UCSD-AML1 (cell line): ENCODE measurements around the gene SLC8A2.
"Not testable (repeated sequence)": the region's sequence is repeated elsewhere in the genome, so short reads cannot be mapped to it uniquely, and the experiment has no call there.

ENCODE experiments used
- DNase-seq: peaks from one replicate; lab custom pipeline; 2025; ENCODE audit not compliant: unreplicated experiment; lab: John Stamatoyannopoulos, UW

SLC8A2 gene

GRCh38 chr19:47487551-47488515 lies 16.1 kb upstream of the SLC8A2 start:
- no peak for DNase-seq

GRCh38 chr19:47486900-47487299 lies 15.2 kb upstream of the SLC8A2 start:
- peak; percentile 45 for DNase-seq

DNA sequence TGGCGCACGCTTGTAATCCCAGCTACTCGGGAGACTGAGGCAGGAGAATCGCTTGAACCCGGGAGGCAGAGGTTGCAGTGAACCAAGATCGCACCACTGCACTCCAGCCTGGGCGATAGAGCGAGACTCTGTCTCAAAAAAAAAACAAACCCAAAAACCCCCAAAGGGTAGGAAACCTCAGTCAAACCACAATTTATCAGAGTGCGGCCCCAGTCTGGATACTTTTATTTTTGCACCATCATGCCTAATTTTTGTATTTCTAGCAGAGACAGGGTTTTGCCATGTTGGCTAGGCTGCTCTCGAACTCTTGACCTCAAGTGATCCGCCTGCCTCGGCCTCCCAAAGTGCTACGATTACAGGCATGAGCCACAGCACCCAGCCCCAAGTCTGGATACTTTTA lies 14.5 kb upstream of the SLC8A2 start:
- DNase-seq, result not testable (repeated sequence)

GRCh38 chr19:47485210-47485609 lies 13.5 kb upstream of the SLC8A2 start:
- DNase-seq, result no peak

DNA sequence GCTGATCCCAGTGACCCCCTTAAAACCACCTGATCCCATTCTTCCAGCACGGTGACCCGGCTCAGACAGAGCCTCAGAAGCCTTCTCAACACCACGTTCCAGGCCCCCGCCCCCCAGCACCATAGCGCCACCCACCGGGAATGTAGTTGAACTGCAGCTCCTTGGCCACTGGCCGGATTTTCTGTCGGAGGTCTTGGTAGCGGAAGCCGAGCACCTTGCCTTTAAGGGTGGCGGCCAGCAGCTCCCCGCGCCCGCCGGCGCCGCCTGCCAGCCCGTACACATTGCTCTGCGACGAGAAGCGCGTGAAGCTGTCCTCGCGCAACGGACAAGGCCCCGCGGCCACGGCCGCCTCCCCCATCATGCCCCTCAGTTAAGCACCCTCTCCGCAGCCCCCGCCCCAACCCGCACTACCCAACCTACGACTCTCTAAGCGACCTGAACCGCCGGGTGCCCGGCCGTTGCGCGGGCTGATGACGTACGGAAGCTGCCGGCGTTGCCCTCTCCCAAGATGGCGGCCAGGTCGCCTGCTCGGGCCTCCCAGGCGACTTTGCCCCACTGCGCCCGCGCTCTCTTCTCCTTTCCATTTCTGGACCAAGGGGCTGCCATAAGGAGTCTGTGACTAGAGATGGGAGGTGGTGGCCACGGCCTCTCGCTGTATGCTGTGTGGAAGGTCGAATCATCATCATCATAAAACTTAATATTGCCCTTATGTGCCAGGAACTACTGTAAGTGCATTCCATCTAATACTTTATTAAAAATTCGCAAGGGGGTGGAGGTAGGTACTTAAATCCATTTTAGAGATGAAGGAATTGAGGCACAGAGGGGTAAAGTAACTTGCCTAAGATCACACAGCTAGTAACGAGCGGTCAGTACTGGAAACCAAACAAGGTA lies 12.4 kb upstream of the SLC8A2 start, which contains the start of gene KPTN:
KPTN (minus strand) TSS at position 420 of the 891 bp plus-strand sequence; CDS start at position 361, 59 bp downstream.
- peak; percentile 94 for DNase-seq

- no peak for DNase-seq
Measured at GRCh38 chr19:47483200-47483599, 11.5 kb upstream of the SLC8A2 start.

DNA sequence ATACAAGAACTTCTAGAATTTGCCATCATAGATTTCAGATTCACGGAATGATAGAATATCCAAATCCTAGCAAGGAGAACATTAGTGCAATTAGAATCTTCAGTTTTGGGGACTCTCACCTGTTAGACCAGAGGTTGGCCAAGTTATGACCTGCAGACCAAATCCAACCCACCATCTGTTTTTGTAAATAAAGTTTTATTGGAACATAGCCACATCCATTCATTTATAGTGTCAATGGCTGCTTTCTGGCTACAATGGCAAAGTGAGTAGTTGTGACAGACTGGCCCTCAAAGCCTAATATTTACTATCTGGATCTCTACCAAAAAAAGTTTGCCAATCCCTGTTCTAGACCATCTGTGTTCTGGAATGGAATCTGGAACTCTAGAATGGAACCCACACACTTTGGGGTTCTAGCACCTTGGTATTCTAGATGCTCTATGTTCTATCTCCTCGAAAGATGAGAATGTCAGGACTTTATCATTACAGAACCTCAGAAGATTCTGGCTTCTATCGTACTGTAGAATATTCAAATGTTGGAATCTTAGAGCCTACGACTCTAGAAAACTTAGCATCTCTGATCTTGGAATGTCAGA lies 9.9 kb upstream of the SLC8A2 start:
- DNase-seq, result no peak

DNA sequence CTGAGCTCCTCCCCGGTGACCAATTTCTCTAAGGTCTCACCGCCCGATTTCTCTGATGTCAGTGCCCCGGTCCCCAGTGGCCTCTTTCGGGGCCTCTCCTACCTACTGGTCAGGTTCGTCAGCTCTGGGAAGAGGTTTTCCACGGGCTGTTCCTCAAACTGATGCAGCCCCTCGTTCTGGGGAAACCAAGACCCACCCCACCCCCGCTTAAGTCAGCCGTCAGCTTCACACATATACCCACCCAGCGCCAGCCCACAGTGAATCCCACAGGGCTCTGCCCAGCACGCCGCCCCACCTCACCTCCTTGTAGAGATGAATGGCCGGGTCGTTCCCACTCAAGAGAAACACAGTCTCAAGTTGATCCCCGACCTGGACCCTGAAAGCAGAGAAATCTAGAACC lies 9.0 kb upstream of the SLC8A2 start:
- DNase-seq, result no peak

GRCh38 chr19:47479701-47480503 lies 8.2 kb upstream of the SLC8A2 start:
- no peak for DNase-seq

GRCh38 chr19:47476438-47476972 lies 4.8 kb upstream of the SLC8A2 start:
- DNase-seq, result no peak

DNA sequence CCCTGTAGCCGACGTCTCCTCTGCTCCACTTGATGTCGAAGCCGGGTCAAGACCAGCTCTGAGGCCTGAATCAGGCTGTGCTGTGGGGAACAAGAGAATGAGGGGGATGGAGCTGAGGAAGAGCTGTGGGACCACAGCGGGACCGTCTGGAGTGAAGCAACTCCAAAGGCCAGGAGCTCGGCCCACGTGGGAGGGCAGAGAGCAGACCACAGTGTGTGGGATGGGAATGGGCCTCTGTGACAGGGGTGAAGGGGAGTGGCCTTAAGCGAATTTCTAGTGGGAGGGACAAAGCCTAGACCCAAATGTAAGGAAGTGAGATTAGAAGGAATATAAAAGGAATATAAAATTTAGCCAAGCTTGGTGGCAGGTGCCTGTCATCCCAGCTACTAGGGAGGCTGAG lies 3.8 kb upstream of the SLC8A2 start:
- no peak for DNase-seq

GRCh38 chr19:47473336-47473735 lies 1.6 kb upstream of the SLC8A2 start:
- no peak for DNase-seq

DNA sequence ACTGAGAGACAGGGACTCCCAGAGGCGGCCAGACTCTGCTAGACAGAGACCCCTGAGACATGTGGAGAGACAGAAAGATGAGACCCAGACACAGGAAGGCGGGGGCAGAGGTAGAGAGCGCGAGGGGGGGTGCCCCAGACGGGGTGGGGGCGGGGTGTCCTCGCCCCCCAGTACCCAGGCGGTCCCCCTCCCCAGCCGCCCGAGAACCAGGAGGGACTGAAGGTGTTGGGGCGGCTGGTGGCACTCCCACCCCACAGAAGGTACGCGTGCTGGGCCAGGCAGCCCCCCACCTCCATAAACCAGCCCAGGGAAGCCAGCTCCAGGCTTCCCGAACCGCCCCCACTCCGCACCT lies 336 bp downstream of the SLC8A2 start:
- DNase-seq, result no peak

GRCh38 chr19:47470447-47471195 lies 1.1 kb downstream of the SLC8A2 start:
- DNase-seq, result no peak

DNA sequence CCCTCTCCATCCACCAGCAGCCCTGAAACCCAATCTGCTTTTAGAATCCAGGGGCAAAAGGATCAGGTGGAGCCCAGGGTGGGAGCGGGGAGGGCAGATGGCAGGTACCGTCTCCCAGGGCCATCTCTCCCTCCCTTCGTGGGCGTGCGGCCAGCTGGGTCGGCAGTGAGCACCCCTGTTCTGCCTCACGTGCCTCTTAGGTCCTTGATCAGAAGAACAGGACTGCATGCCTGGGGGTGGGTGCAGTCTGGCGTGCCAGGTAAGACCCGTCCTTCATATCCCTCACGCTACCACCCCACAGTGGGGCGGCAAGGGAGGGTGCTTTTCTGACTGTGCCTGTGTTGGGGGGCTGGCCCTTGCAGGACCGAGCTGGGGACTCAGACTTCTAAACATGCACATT lies 2.0 kb downstream of the SLC8A2 start:
- no peak for DNase-seq

- DNase-seq, result no peak
Measured at GRCh38 chr19:47469363-47469700, 2.4 kb downstream of the SLC8A2 start.

GRCh38 chr19:47467914-47468313 lies 3.8 kb downstream of the SLC8A2 start:
- no peak for DNase-seq

- DNase-seq, result no peak
Measured at GRCh38 chr19:47465957-47466356, 5.7 kb downstream of the SLC8A2 start.

- DNase-seq, result no peak
Measured at GRCh38 chr19:47464675-47465419, 6.8 kb downstream of the SLC8A2 start.
